ENCODE measurements around the gene MIB2.

Gene MIB2

GRCh38 chr1:1616045-1616790 is 918 bp downstream of the MIB2 start:
- no peak for DNase-seq

GRCh38 chr1:1616838-1617237 is 1.5 kb downstream of the MIB2 start:
- DNase-seq, result no peak

- no peak for DNase-seq
Measured at GRCh38 chr1:1617516-1617915, 2.2 kb downstream of the MIB2 start.

- DNase-seq, result no peak
Measured at GRCh38 chr1:1617925-1618324, 2.6 kb downstream of the MIB2 start.

- no peak for DNase-seq
Measured at GRCh38 chr1:1618396-1619068, 3.2 kb downstream of the MIB2 start.

- no peak for DNase-seq
Measured at GRCh38 chr1:1619917-1620361, 4.6 kb downstream of the MIB2 start.

GRCh38 chr1:1620433-1621139 is 5.3 kb downstream of the MIB2 start:
- DNase-seq, result no peak

- no peak for DNase-seq
Measured at GRCh38 chr1:1621173-1622009, 6.1 kb downstream of the MIB2 start.

GRCh38 chr1:1622010-1622787 is 6.9 kb downstream of the MIB2 start:
- no peak for DNase-seq

- no peak for DNase-seq
Measured at GRCh38 chr1:1622788-1623094, 7.4 kb downstream of the MIB2 start.

- no peak for DNase-seq
Measured at GRCh38 chr1:1623181-1623630, 7.9 kb downstream of the MIB2 start.

GRCh38 chr1:1623631-1624442 is 8.5 kb downstream of the MIB2 start:
- no peak for DNase-seq

GRCh38 chr1:1624443-1625403 is 9.4 kb downstream of the MIB2 start:
- DNase-seq, result no peak

GRCh38 chr1:1625404-1625775 is 10.1 kb downstream of the MIB2 start:
- no peak for DNase-seq

GRCh38 chr1:1625824-1626206 is 10.5 kb downstream of the MIB2 start:
- no peak for DNase-seq

- DNase-seq, result no peak
Measured at GRCh38 chr1:1626207-1627141, 11.2 kb downstream of the MIB2 start.

GRCh38 chr1:1627261-1627828 is 12.0 kb downstream of the MIB2 start:
- no peak for DNase-seq
